Mucosa of descending colon (tissue), 3 donors: ENCODE data around the gene SH3TC1. TPM values are rescaled to one million over a fixed set of nuclear protein-coding genes. Genes with fewer than 3 reads are reported as not detected.

Source experiments
- ATAC-seq: fragments of 200-7000 bp; cut with Tn5 transposase; one replicate; pipeline ENCODE4 v1.9.1; 2020; ENCODE audit warnings: mild to moderate bottlenecking, moderate library complexity
- DNase-seq, 3 donors: peaks; one replicate each; pipeline ENCODE4 v3.0.0-alpha.2; 2020
- H3K36me3 ChIP-seq: fragments of 200-600 bp; one replicate; pipeline ENCODE4 v1.8.0; 2021; ENCODE audit warnings: low read depth, mild to moderate bottlenecking
- H3K4me1 ChIP-seq: fragments of 200-600 bp; one replicate; pipeline ENCODE4 v1.8.0; 2021; ENCODE audit warnings: low read depth, mild to moderate bottlenecking
- H3K4me3 ChIP-seq: fragments of 200-600 bp; one replicate; pipeline ENCODE4 v1.8.0; 2021; ENCODE audit warnings: mild to moderate bottlenecking
- H3K9me3 ChIP-seq: fragments of 200-600 bp; one replicate; pipeline ENCODE4 v1.8.0; 2021; ENCODE audit warnings: mild to moderate bottlenecking
- CTCF ChIP-seq: fragments of 200-600 bp; IDR thresholded peaks from one replicate; pipeline ENCODE4 v1.8.0; 2022; ENCODE audit warnings: antibody characterized with exemption, mild to moderate bottlenecking
- intact Hi-C, 2 donors: fragments of 100-400 bp; cut with DNase I in 1 of 2; cut with micrococcal nuclease in 1 of 2; formaldehyde crosslinking; loops; one replicate each; pipeline versions ENCODE4 v1.11.0 to v1.11.1; 2022; cut with DNase I, micrococcal nuclease
- total RNA-seq, 3 donors: library from RNA; stranded (reverse); fragmentation: NEBNext Ultra II Directional in 2 of 3; extraction: Animal tissue kit (Norgen Biotek cat#: 25700) in 2 of 3; gene quantifications; one replicate each; pipeline versions ENCODE4 v1.2.1 to v1.2.4, GENCODE V29; 2021 to 2023
- donor health status: DM: no; HTN: no; CAD: no; lungs with moderate emphysema.
- donor health status: DM: no; HTN: no; CAD: no.
- donor health status: DM: no; HTN: yes; CAD: no.

The SH3TC1 gene
- total RNA-seq, 3 donors from 2014 or later, result 10.3 to 13.6 (median 11.7) TPM

- no peaks in the 10 kb centered on the region for H3K9me3 ChIP-seq
- DNase-seq (peak in 1 of 3 donors; percentile 48), ATAC-seq (no peak)
- H3K4me1 ChIP-seq, result no peaks in the 10 kb centered on the region
- no peak for TF ChIP-seq CTCF
- no peak overlapping the region for H3K4me3 ChIP-seq
- intact Hi-C loops, result no loop called here
- H3K36me3 ChIP-seq, result no peaks in the 10 kb centered on the region
Observed at GRCh38 chr4:8219236-8219635, 20.1 kb downstream of the SH3TC1 start.

GRCh38 chr4:8220661-8221450 lies 21.8 kb downstream of the SH3TC1 start:
- no peaks in the 10 kb centered on the region for H3K4me1 ChIP-seq
- H3K36me3 ChIP-seq, result no peaks in the 10 kb centered on the region
- TF ChIP-seq CTCF, result no peak
- no peak for ATAC-seq
- no peaks in the 10 kb centered on the region for H3K9me3 ChIP-seq
- H3K4me3 ChIP-seq, result no peak overlapping the region
- DNase-seq, result peak in 1 of 3 donors; percentile 18
- intact Hi-C loops, result no loop called here

- no peaks in the 10 kb centered on the region for H3K4me1 ChIP-seq
- H3K36me3 ChIP-seq, result no peaks in the 10 kb centered on the region
- intact Hi-C loops, result no loop called here
- ATAC-seq, result peak; percentile 46
- H3K4me3 ChIP-seq, result no peak overlapping the region
- TF ChIP-seq CTCF, result no peak
- no peak for DNase-seq
- H3K9me3 ChIP-seq, result no peaks in the 10 kb centered on the region
Observed at GRCh38 chr4:8221476-8221875, 22.4 kb downstream of the SH3TC1 start.

GRCh38 chr4:8221985-8222384 lies 22.9 kb downstream of the SH3TC1 start:
- no peak overlapping the region for H3K4me3 ChIP-seq
- H3K4me1 ChIP-seq, result no peaks in the 10 kb centered on the region
- intact Hi-C loops, result no loop called here
- no peaks in the 10 kb centered on the region for H3K36me3 ChIP-seq
- ATAC-seq (no peak), DNase-seq (no peak)
- TF ChIP-seq CTCF, result no peak
- H3K9me3 ChIP-seq, result no peaks in the 10 kb centered on the region

GRCh38 chr4:8222609-8223388 lies 23.7 kb downstream of the SH3TC1 start:
- H3K9me3 ChIP-seq, result no peaks in the 10 kb centered on the region
- no peaks in the 10 kb centered on the region for H3K36me3 ChIP-seq
- no peak overlapping the region for H3K4me3 ChIP-seq
- DNase-seq (peak in 1 of 3 donors; percentile 38), ATAC-seq (no peak)
- intact Hi-C loops, result no loop called here
- no peak for TF ChIP-seq CTCF
- no peaks in the 10 kb centered on the region for H3K4me1 ChIP-seq
